ENCODE measurements around the gene CDK2AP2.
"Not testable (repeated sequence)": the region's sequence is repeated elsewhere in the genome, so short reads cannot be mapped to it uniquely, and the experiment has no call there.

Gene CDK2AP2

DNA sequence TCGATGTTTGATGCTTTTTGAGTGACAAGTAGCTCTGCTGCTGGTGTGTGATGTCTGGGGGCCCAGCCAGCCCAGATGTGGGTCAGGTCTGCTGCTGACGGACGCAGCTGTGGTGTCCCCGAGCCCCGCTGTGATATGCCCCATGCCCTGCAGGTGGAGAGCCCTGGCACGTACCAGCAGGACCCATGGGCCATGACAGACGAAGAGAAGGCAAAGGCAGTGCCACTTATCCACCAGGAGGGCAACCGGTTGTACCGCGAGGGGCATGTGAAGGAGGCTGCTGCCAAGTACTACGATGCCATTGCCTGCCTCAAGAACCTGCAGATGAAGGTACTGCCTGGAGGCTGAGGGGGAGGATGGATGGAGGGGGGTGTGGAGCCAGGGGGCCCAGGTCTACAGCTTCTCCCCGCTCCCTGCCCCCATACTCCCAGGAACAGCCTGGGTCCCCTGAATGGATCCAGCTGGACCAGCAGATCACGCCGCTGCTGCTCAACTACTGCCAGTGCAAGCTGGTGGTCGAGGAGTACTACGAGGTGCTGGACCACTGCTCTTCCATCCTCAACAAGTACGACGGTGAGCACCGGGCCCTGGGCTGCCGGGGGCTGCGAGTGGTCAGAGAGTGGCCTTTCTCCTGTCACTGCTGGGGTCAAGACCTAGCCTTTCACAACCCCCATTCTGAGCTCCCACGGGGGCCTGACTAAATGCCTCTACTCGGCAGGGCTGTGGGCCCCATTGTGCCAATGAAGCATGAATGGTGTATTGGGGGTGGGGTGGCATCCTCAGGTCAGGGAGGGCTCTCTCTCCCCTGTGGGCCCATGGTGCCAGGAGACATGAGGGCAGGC is 17.9 kb downstream of the CDK2AP2 start:
- DNase-seq (ENCODE audit: low read depth), result no peak

GRCh38 chr11:67489203-67489884 is 18.6 kb downstream of the CDK2AP2 start:
- DNase-seq (ENCODE audit: low read depth), result no peak

DNA sequence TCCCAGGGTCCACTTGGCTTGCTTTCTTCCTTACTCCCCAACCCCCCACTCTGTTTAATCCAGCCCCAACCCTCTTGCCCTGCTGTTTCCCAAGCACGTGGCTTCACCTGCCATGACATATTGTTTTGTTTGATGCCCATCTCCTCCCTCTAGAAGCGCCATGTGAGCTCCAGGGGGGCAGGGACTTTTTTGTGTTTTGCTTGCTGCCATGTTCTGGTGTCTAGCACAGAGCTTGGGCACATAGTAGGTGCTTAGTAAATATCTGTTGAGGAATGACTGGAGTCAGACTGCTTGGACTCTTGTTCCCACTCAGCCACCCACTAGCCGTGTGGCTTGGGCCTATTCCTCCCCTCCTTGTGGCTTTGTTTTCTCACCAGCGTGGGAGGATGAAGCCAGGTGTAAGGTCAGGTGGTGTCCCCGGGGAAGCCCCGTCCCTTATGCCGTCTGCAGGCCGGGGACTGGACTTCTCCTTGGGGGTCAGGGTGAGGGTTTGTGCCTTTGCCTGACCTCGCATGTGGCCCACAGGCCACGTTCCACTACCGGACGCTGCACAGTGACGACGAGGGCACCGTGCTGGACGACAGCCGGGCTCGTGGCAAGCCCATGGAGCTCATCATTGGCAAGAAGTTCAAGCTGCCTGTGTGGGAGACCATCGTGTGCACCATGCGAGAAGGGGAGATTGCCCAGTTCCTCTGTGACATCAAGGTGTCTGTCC is 21.3 kb downstream of the CDK2AP2 start:
- DNase-seq (ENCODE audit: low read depth), result no peak

- not testable (repeated sequence) for DNase-seq (ENCODE audit: low read depth)
Measured at GRCh38 chr11:67485873-67486361, 22.0 kb downstream of the CDK2AP2 start.

DNA sequence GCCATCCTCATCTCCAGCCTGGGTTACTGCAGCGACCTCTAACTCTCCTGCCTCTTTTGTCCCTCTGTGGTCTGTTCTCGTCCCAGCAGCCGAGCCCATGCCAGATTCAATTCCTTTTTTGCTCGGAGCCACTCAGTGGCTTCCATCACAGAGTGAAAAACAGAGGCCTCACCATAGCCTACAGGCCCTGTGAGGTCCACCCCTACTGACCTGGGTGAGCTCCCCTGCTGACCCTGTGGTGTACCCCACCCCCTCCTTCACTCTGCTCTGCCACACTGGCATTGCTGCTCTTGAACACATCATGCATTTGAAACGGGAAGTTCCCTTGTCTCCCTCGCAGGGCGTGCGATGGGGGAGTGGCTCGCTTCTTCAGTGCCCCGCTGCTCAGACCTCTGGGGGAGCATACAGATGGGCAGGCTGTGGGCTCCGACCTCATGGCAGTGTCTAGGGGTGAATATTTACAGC is 23.1 kb downstream of the CDK2AP2 start:
- peak; percentile 48 for DNase-seq (ENCODE audit: low read depth)

DNA sequence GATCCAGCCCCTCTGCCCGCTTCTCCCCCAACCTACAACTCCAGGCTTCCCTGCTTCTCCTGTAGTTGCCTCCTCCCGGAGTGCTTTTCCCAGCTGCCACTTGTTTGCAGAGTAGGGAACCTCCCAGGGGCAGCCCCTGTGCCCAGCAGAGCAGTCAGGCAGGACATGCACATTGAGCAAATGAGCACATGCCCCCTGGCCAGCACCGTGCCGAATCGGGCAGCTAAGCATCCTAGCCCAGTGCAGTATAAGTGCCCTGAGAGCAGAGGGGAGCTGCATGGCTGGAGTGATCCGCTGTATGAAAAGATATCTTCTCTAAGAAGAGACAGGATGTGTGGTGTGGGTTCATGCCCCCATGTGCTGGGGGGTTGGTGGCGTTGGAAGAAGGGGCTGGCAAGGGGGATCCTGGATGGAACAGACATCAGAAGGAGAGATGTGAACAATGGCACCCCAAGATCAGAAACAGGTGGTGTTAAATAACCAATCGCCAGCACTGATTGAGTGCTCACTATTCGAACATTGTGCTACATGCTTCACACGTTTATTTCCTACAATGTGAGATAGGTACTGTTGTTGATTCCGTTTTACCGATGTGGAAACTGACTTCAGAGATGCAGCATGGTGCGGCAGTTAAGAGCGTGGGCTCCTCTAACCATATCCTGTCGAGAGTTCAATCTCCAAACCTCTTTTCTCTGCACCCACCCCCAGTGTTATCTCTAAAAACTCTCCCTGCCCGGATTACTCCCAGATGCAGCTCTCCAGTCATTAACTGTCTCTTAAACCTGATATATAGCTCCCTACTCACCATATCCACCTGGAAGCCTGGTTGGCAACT is 23.9 kb downstream of the CDK2AP2 start:
- DNase-seq (ENCODE audit: low read depth), result no peak

GRCh38 chr11:67482827-67483798 is 24.8 kb downstream of the CDK2AP2 start, which contains the start of gene AIP:
Gene AIP, plus strand, starts transcription at chr11:67483026. Its CDS starts 133 bp downstream, at chr11:67483159.
- DNase-seq (ENCODE audit: low read depth), result peak; percentile 94

GRCh38 chr11:67482275-67482826 is 25.6 kb downstream of the CDK2AP2 start:
- no peak for DNase-seq (ENCODE audit: low read depth)

- not testable (repeated sequence) for DNase-seq (ENCODE audit: low read depth)
Measured at GRCh38 chr11:67477344-67478050, 30.5 kb downstream of the CDK2AP2 start.

DNA sequence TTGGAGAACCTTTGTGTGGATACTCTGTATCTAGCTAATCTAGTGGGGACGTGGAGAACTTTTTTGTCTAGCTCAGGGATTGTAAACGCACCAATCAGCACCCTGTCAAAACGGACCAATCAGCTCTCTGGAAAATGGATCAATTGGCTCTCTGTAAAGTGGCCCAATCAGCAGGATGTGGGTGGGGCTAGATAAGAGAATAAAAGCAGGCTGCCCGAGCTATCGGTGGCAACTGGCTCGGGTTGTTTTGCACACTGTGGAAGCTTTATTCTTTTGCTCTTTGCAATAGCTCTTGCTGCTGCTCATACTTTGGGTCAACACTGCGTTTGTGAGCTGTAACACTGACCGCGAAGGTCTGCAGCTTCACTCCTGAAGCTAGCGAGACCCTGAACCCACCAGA is 31.3 kb downstream of the CDK2AP2 start:
- not testable (repeated sequence) for DNase-seq (ENCODE audit: low read depth)

DNA sequence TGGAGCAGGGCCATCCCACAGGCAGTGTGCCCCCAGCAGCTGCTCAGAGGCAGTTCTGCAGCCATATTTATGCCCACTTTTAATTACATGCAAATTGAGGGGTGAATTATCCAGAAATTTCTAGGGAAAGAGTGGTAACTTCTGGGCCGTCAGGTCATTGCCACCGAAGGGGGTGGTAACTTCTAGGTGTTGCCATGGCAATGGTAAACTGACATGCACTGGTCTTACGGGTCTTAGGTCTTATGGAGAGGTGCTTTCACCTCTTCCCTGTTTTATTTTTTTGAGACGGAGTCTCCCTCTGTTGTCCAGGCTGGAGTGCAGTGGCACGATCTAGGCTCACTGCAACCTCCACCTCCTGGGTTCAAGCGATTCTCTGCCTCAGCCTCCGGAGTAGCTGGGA is 35.1 kb downstream of the CDK2AP2 start:
- no peak for DNase-seq (ENCODE audit: low read depth)

GRCh38 chr11:67470337-67471002 is 37.5 kb downstream of the CDK2AP2 start:
- no peak for DNase-seq (ENCODE audit: low read depth)

DNA sequence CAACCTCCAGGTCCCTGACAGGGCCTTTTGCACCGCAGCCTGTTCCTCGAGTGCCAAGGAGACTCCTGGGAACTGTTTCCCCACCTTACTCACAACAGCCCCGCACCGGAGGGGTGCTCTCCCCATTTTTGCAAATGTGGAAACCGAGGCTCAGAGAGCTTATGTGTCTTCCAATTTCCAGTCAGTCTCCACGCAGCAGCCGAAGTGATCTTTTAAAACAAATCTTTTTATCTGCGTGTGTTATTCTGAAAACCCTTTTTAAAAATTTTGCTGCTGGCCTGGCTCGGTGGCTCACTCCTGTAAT is 38.5 kb downstream of the CDK2AP2 start:
- DNase-seq (ENCODE audit: low read depth), result no peak

GRCh38 chr11:67468759-67469507 is 39.0 kb downstream of the CDK2AP2 start, which contains the start of gene TMEM134:
Gene TMEM134, minus strand, starts transcription at chr11:67469251. Its CDS starts 59 bp downstream, at chr11:67469192.
- DNase-seq (ENCODE audit: low read depth), result peak; percentile 88

DNA sequence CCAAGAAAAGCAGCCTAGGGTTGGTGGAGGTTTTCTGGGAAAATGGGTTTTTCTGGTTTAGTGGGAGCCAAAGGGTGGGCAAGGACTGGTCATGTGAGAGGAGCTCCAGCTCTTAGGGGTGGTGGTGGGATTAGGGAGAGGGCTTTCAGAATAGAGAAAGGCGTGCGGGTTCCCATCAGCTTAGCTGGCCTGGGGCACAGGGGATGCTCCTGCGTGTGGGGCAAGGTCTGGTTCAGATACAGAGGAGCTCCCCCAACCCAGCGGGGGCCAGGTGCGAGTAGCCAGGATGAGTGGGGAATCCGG is 39.6 kb downstream of the CDK2AP2 start:
- DNase-seq (ENCODE audit: low read depth), result no peak

DNA sequence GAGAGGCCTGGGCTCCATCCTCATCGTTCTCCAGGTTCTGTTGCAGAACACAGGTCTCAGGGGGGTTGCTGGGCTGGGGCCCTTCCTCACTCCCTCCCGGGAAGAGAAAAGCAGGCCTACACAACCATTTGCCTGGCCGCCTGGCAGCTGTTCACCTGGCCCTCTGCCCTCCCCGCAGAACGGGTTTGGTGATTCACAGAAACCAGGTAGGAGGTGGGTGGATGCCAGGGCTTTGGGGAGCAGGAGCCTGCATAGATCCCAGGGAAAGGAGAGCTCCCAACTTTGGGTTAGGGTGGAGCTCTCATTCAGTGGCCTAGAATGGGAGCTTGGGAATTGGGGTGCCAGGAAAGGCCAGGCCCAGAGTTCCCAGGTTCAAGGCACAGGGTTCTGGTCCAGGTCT is 39.9 kb downstream of the CDK2AP2 start:
- no peak for DNase-seq (ENCODE audit: low read depth)

DNA sequence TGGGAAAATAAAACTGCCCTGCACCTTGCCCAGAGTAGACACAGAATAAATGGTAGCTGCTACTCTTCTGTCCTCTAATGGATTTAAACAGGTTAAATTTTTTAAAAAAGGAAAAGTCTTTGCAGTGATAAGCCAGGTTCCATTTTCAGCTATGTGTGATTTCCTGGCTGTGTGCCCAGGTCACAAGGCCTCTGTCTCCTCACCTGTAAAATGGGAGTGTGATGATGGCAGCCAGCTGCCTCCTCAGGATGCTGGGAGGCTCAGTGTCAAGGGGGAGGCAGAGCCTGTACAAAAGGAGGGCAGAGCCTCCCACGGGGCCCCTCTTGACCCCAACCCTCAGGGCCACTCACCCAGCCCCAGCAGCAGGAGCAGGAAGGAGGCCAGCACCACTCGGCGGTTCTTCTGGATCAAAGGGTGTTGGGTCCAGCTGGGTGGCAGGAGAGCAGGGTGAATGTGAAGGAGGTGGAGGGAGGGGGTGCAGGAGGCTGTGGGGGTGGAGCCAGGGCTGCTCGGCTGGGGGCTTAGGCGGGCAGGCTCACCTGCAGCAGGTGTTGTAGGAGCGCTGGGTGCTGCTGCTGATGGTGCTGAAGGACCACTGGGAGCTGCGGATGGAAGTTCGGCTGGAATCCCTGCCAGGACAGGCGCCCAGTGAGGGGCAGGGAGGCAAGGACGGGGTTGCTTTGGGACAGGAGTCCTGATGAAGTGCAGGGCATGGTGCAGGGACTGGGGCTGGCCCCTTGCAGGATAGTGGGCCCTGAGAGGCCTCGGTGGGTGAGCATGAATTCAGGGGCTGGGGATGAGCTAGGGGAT is 40.8 kb downstream of the CDK2AP2 start:
- DNase-seq (ENCODE audit: low read depth), result no peak

Data from activated T-cell treated with anti-CD3 and anti-CD28 coated beads for 1 hour (primary cell).